Endodermal cell (in vitro differentiated cells): Measurements from ENCODE around the gene NKX2-2. TPM values are rescaled to one million over a fixed set of nuclear protein-coding genes. Genes with fewer than 3 reads are reported as not detected.

Experiments
- DNase-seq: peaks from one replicate; pipeline ENCODE4 v3.0.0-alpha.2; 2017
- H3K27ac ChIP-seq: 2 replicates; pipeline ENCODE4 v1.5.1; 2013; ENCODE audit warnings: mild to moderate bottlenecking, low read depth, low read length, moderate library complexity
- H3K27me3 ChIP-seq: 2 replicates; pipeline ENCODE4 v1.6.1; 2013; ENCODE audit warnings: mild to moderate bottlenecking, low read length, moderate library complexity; ENCODE audit not compliant: insufficient read depth, control insufficient read depth, poor library complexity, severe bottlenecking
- H3K36me3 ChIP-seq: 2 replicates; pipeline ENCODE4 v1.7.0; 2013; ENCODE audit warnings: mild to moderate bottlenecking, low read length, moderate library complexity; ENCODE audit not compliant: control insufficient read depth, insufficient read depth
- H3K4me1 ChIP-seq: one replicate; pipeline ENCODE4 v1.7.0; 2013; ENCODE audit warnings: low read length; ENCODE audit not compliant: control insufficient read depth, insufficient read depth
- H3K4me3 ChIP-seq: 2 replicates; pipeline ENCODE4 v1.5.1; 2013; ENCODE audit warnings: mild to moderate bottlenecking, low read length, moderate library complexity
- H3K9ac ChIP-seq: 2 replicates; pipeline ENCODE4 v1.6.1; 2013; ENCODE audit warnings: mild to moderate bottlenecking, low read length, moderate library complexity; ENCODE audit not compliant: poor library complexity, severe bottlenecking; ENCODE audit errors: extremely low read depth
- H3K9me3 ChIP-seq: 2 replicates; pipeline ENCODE4 v1.6.1; 2013; ENCODE audit warnings: mild to moderate bottlenecking, low read length, moderate library complexity; ENCODE audit not compliant: control insufficient read depth
- H3K27ac Mint-ChIP-seq: 2 replicates; pipeline ENCODE4 v1.8.0; 2020; ENCODE audit warnings: mixed read lengths
- H3K27me3 Mint-ChIP-seq: 2 replicates; pipeline ENCODE4 v1.8.0; 2021; ENCODE audit warnings: mild to moderate bottlenecking, mixed read lengths; ENCODE audit not compliant: insufficient read depth
- H3K36me3 Mint-ChIP-seq: 2 replicates; pipeline ENCODE4 v1.8.0; 2020; ENCODE audit warnings: low read depth, mixed read lengths
- H3K4me1 Mint-ChIP-seq: 2 replicates; pipeline ENCODE4 v1.8.0; 2020; ENCODE audit warnings: mixed read lengths
- H3K4me3 Mint-ChIP-seq: 2 replicates; pipeline ENCODE4 v1.8.0; 2020; ENCODE audit warnings: mild to moderate bottlenecking, moderate library complexity, mixed read lengths
- H3K9me3 Mint-ChIP-seq: 2 replicates; pipeline ENCODE4 v1.8.0; 2020; ENCODE audit warnings: mild to moderate bottlenecking, mixed read lengths
- CTCF ChIP-seq: fragments of 200-600 bp; sonication (generic); conservative IDR thresholded peaks from 2 replicates; pipeline ENCODE4 v1.5.0; 2021; ENCODE audit warnings: antibody characterized with exemption, mild to moderate bottlenecking
- WGBS, 2 experiments: methylation state at CpG; one replicate each; pipeline versions ENCODE4 v1.1.5 to v1.1.7; 2013; ENCODE audit warnings: missing lambda C conversion rate in 2 of 2, mixed read lengths in 1 of 2; ENCODE audit not compliant: insufficient coverage in 1 of 2, insufficient read length in 1 of 2; 5-methylcytosine and 5-hydroxymethylcytosine counted together
- total RNA-seq, 2 donors: library from RNA; stranded (reverse); fragmentation: NEBNext Ultra II Directional in 1 of 2; extraction: Animal tissue kit (Norgen Biotek cat#: 25700) in 1 of 2; gene quantifications; 2 replicates in 1 of 2; 3 replicates in 1 of 2; pipeline ENCODE4 v1.2.1, GENCODE V29; 2021

Gene NKX2-2
- total RNA-seq, 2 donors from 2014 or later: 0.31 to 1.5 TPM

GRCh38 chr20:21465799-21466198, 48.1 kb downstream of the NKX2-2 start:
- no peak overlapping the region for H3K4me3 ChIP-seq
- H3K9me3 Mint-ChIP-seq: no peaks in the 10 kb centered on the region
- peaks cover 4% of the 10 kb centered on the region for H3K27me3 ChIP-seq
- H3K4me3 Mint-ChIP-seq: no peak overlapping the region
- H3K9ac ChIP-seq: no peak overlapping the region
- H3K27ac Mint-ChIP-seq: no peak overlapping the region
- no peak for TF ChIP-seq CTCF
- H3K36me3 Mint-ChIP-seq: no peaks in the 10 kb centered on the region
- H3K27ac ChIP-seq: no peak overlapping the region
- no peaks in the 10 kb centered on the region for H3K9me3 ChIP-seq
- no peaks in the 10 kb centered on the region for H3K27me3 Mint-ChIP-seq
- no peak for DNase-seq
- no peaks in the 10 kb centered on the region for H3K36me3 ChIP-seq
- no peaks in the 10 kb centered on the region for H3K4me1 Mint-ChIP-seq
- no peaks in the 10 kb centered on the region for H3K4me1 ChIP-seq

GRCh38 chr20:21464916-21465315, 48.9 kb downstream of the NKX2-2 start:
- TF ChIP-seq CTCF: no peak
- Histone ChIP-seq H3K9ac (no peak overlapping the region), H3K27me3 (peaks cover 3% of the 10 kb centered on the region), H3K27ac (no peak overlapping the region), H3K36me3 (no peaks in the 10 kb centered on the region), H3K9me3 (no peaks in the 10 kb centered on the region), H3K4me1 (no peaks in the 10 kb centered on the region), H3K4me3 (no peak overlapping the region)
- WGBS, 2 experiments: 85 to 89% methylated on average over 1 to 2 of the region's 2 CpGs
- H3K4me1 Mint-ChIP-seq: no peaks in the 10 kb centered on the region
- no peak overlapping the region for H3K27ac Mint-ChIP-seq
- H3K27me3 Mint-ChIP-seq: no peaks in the 10 kb centered on the region
- H3K9me3 Mint-ChIP-seq: no peaks in the 10 kb centered on the region
- no peaks in the 10 kb centered on the region for H3K36me3 Mint-ChIP-seq
- DNase-seq: no peak
- H3K4me3 Mint-ChIP-seq: no peak overlapping the region

Other genes with a start within 250 kb of the NKX2-2 start
- gene XRN2, start 210.7 kb downstream of the NKX2-2 start, total RNA-seq: 100 to 1,000 TPM in 1 of 2 donors, 10 to 100 TPM in 1; 91.5 to 101 TPM
- gene NKX2-4, start 116.5 kb downstream of the NKX2-2 start, total RNA-seq: not detected
- gene PAX1, start 191.6 kb upstream of the NKX2-2 start, total RNA-seq: not detected